GM12801 (cell line): ENCODE measurements around the gene ADARB2.

Experiments used
- CTCF ChIP-seq: IDR thresholded peaks from one replicate; pipeline ENCODE4 v1.5.1; 2011; ENCODE audit warnings: control low read depth; ENCODE audit not compliant: insufficient read length; ENCODE audit errors: extremely low read depth

Gene ADARB2

DNA sequence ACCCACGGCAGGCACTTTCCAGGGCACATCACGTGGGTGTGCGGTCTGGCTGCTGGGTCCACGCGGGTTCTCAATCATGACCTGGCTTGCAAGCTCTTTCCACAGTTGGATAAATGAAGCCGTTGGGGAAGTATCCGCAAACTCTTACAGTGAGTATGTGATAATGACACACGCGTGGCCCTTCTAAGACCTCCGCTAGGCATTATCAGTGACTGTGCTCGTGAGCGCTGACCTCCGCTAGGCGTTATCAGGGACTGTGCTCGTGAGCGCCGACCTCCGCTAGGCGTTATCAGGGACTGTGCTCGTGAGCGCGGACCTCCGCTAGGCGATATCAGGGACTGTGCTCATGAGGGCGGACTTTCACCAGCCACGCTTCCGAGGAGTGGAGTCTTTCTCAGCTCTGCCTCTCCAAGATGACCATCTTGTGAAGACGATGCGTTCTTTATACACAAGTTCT lies 574.1 kb downstream of the ADARB2 start:
- no peak for TF ChIP-seq CTCF

GRCh38 chr10:1162481-1163203 lies 574.7 kb downstream of the ADARB2 start:
- no peak for TF ChIP-seq CTCF

GRCh38 chr10:1160561-1161314 lies 576.6 kb downstream of the ADARB2 start:
- TF ChIP-seq CTCF: no peak

GRCh38 chr10:1159131-1160061 lies 577.9 kb downstream of the ADARB2 start:
- no peak for TF ChIP-seq CTCF

GRCh38 chr10:1158066-1158465 lies 579.3 kb downstream of the ADARB2 start:
- no peak for TF ChIP-seq CTCF

- TF ChIP-seq CTCF: no peak
Measured at GRCh38 chr10:1157615-1157933, 579.8 kb downstream of the ADARB2 start.
